Measurements from ENCODE around the gene CRYBA1.
A peak's percentile ranks its signal among the peaks of the same experiment; 100 is the strongest.

Gene CRYBA1

GRCh38 chr17:29237476-29238132, 9.1 kb upstream of the CRYBA1 start:
- Histone ChIP-seq H3K79me2 (no peaks in the 10 kb centered on the region), H3K9me3 (ENCODE audit: control insufficient read depth, low read length) (no peaks in the 10 kb centered on the region), H3K36me3 (ENCODE audit: control insufficient read depth, insufficient read depth, low read length) (no peaks in the 10 kb centered on the region), H3K4me1 (no peaks in the 10 kb centered on the region), H3K4me3 (ENCODE audit: low read depth, low read length) (no peak overlapping the region), H3K27me3 (ENCODE audit: control insufficient read depth, insufficient read depth, low read length) (no peaks in the 10 kb centered on the region), H3K4me2 (ENCODE audit: low read length) (no peak overlapping the region), H3K27ac (no peak overlapping the region), H2AFZ (no peak overlapping the region), H3K9ac (no peak overlapping the region)
- no peak for TF ChIP-seq CTCF (IDR thresholded peaks at IDR 0.05)

GRCh38 chr17:29238133-29238850, 8.4 kb upstream of the CRYBA1 start:
- H3K79me2 ChIP-seq: no peaks in the 10 kb centered on the region
- no peak overlapping the region for H3K4me3 ChIP-seq (ENCODE audit: low read depth, low read length)
- H3K4me1 ChIP-seq: no peaks in the 10 kb centered on the region
- no peaks in the 10 kb centered on the region for H3K9me3 ChIP-seq (ENCODE audit: control insufficient read depth, low read length)
- H3K27ac ChIP-seq: no peak overlapping the region
- no peak overlapping the region for H2AFZ ChIP-seq
- H3K9ac ChIP-seq: no peak overlapping the region
- no peak for TF ChIP-seq CTCF (IDR thresholded peaks at IDR 0.05)
- H3K4me2 ChIP-seq (ENCODE audit: low read length): no peak overlapping the region
- H3K27me3 ChIP-seq (ENCODE audit: control insufficient read depth, insufficient read depth, low read length): no peaks in the 10 kb centered on the region
- H3K36me3 ChIP-seq (ENCODE audit: control insufficient read depth, insufficient read depth, low read length): no peaks in the 10 kb centered on the region

GRCh38 chr17:29240477-29240876, 6.2 kb upstream of the CRYBA1 start:
- Histone ChIP-seq H3K4me1 (no peaks in the 10 kb centered on the region), H3K9ac (no peak overlapping the region), H3K36me3 (ENCODE audit: control insufficient read depth, insufficient read depth, low read length) (no peaks in the 10 kb centered on the region), H3K4me2 (ENCODE audit: low read length) (no peak overlapping the region), H3K27ac (no peak overlapping the region), H3K9me3 (ENCODE audit: control insufficient read depth, low read length) (no peaks in the 10 kb centered on the region), H3K27me3 (ENCODE audit: control insufficient read depth, insufficient read depth, low read length) (no peaks in the 10 kb centered on the region), H3K4me3 (ENCODE audit: low read depth, low read length) (no peak overlapping the region), H2AFZ (peak overlapping the region; percentile 17), H3K79me2 (no peaks in the 10 kb centered on the region)
- no peak for TF ChIP-seq CTCF (IDR thresholded peaks at IDR 0.05)

GRCh38 chr17:29240968-29241963, 5.4 kb upstream of the CRYBA1 start:
- Histone ChIP-seq H3K79me2 (no peaks in the 10 kb centered on the region), H3K4me1 (no peaks in the 10 kb centered on the region), H3K4me3 (ENCODE audit: low read depth, low read length) (no peak overlapping the region), H3K27me3 (ENCODE audit: control insufficient read depth, insufficient read depth, low read length) (no peaks in the 10 kb centered on the region), H3K4me2 (ENCODE audit: low read length) (no peak overlapping the region), H3K9ac (no peak overlapping the region), H3K9me3 (ENCODE audit: control insufficient read depth, low read length) (no peaks in the 10 kb centered on the region), H3K27ac (no peak overlapping the region), H3K36me3 (ENCODE audit: control insufficient read depth, insufficient read depth, low read length) (no peaks in the 10 kb centered on the region), H2AFZ (peak overlapping the region; percentile 17)
- TF ChIP-seq CTCF (IDR thresholded peaks at IDR 0.05): no peak
